Esophagus muscularis mucosa (tissue), 4 donors: ENCODE measurements around the gene ENKD1. TPM values are rescaled to one million over a fixed set of nuclear protein-coding genes. Genes with fewer than 3 reads are reported as not detected.

Experiments
- DNase-seq: peaks from one replicate; pipeline ENCODE4 v3.0.0-alpha.2; 2017; ENCODE audit errors: extremely low spot score
- H3K27ac ChIP-seq, 4 donors: fragments of 200-600 bp; sonication (generic); replicated peaks in 1 of 4; 1 replicate in 3 of 4; 2 replicates in 1 of 4; pipeline ENCODE4 v1.5.1; 2016 to 2019; ENCODE audit warnings: mild to moderate bottlenecking in 1 of 4
- H3K27me3 ChIP-seq, 4 donors: fragments of 200-600 bp; sonication (generic); one replicate each; pipeline versions ENCODE4 v1.5.1 to v1.6.0; 2016 to 2019
- H3K36me3 ChIP-seq, 4 donors: fragments of 200-600 bp; sonication (generic); one replicate each; pipeline ENCODE4 v1.5.1; 2016 to 2019
- H3K4me1 ChIP-seq, 4 donors: fragments of 200-600 bp; sonication (generic); one replicate each; pipeline ENCODE4 v1.5.1; 2016 to 2019
- H3K4me3 ChIP-seq, 4 donors: fragments of 200-600 bp; sonication (generic); 1 replicate in 2 of 4; 2 replicates in 2 of 4; pipeline ENCODE4 v1.5.1; 2016 to 2019; ENCODE audit warnings: mild to moderate bottlenecking in 4 of 4, moderate library complexity in 1 of 4
- H3K9me3 ChIP-seq, 4 donors: fragments of 200-600 bp; sonication (generic); 1 replicate in 3 of 4; 2 replicates in 1 of 4; pipeline ENCODE4 v1.5.1; 2016 to 2019
- CTCF ChIP-seq, 3 experiments: fragments of 200-600 bp in 2 of 3; fragments of 450-650 bp in 1 of 3; sonication (generic) in 2 of 3; IDR thresholded peaks; one replicate each; pipeline ENCODE4 v1.5.1; 2017 to 2019; ENCODE audit warnings: antibody characterized with exemption in 3 of 3, mild to moderate bottlenecking in 2 of 3, moderate library complexity in 1 of 3
- EP300 ChIP-seq: sonication (generic); formaldehyde crosslinking; IDR thresholded peaks from one replicate; pipeline ENCODE4 v1.6.1; 2017; ENCODE audit warnings: antibody characterized with exemption
- POLR2A ChIP-seq: fragments of 450-650 bp; IDR thresholded peaks from one replicate; pipeline ENCODE4 v1.6.1; 2017; ENCODE audit warnings: antibody characterized with exemption, moderate library complexity, mild to moderate bottlenecking, low read depth
- POLR2AphosphoS5 ChIP-seq, 2 donors: sonication (generic); formaldehyde crosslinking; IDR thresholded peaks; one replicate each; pipeline ENCODE4 v1.6.1; 2017; ENCODE audit warnings: antibody characterized with exemption in 2 of 2
- WGBS: methylation state at CpG from one replicate; pipeline ENCODE4 v1.1.5; 2018; 5-methylcytosine and 5-hydroxymethylcytosine counted together
- intact Hi-C: fragments of 100-400 bp; cut with DNase I; formaldehyde crosslinking; loops from one replicate; pipeline ENCODE4 v1.15.1; 2023
- total RNA-seq, 4 donors: library from RNA; depleted of rRNA; stranded (reverse); fragments of >200 nt; gene quantifications; one replicate each; pipeline versions ENCODE4 v1.1.0 to v1.2.1, GENCODE V29; 2016

Gene ENKD1
- total RNA-seq, 4 donors from 2014 or later, result 24.5 to 47.3 (median 35.6) TPM

GRCh38 chr16:67628216-67628615, 38.3 kb downstream of the ENKD1 start:
- H3K9me3 ChIP-seq, result no peaks in the 10 kb centered on the region
- peaks cover 6 to 13% (median 11%) of the 10 kb centered on the region in 4 donors for H3K4me1 ChIP-seq
- no peaks in the 10 kb centered on the region for H3K27me3 ChIP-seq
- no peak for DNase-seq
- intact Hi-C loops, result no loop called here
- WGBS, result 91% methylated on average over 14 of the region's 14 CpGs
- peaks cover 43 to 97% (median 91%) of the 10 kb centered on the region in 4 donors for H3K36me3 ChIP-seq
- no peak for TF ChIP-seq EP300
- no peak for TF ChIP-seq POLR2A
- TF ChIP-seq POLR2AphosphoS5 (IDR thresholded peaks at IDR 0.05), result no peak
- no peak for TF ChIP-seq CTCF (IDR thresholded peaks at IDR 0.05)
- H3K27ac ChIP-seq, result no peak overlapping the region
- no peak overlapping the region for H3K4me3 ChIP-seq

GRCh38 chr16:67613808-67614207, 52.7 kb downstream of the ENKD1 start:
- no peaks in the 10 kb centered on the region for H3K9me3 ChIP-seq
- WGBS, result 90% methylated on average over 10 of the region's 10 CpGs

More at GRCh38 chr16:67613808-67614207, 52.7 kb downstream of the ENKD1 start:
- no peak for DNase-seq
- Histone ChIP-seq H3K4me1 (no peaks in the 10 kb centered on the region), H3K27me3 (no peaks in the 10 kb centered on the region), H3K27ac (no peak overlapping the region), H3K36me3 (peaks cover 16 to 83% (median 74%) of the 10 kb centered on the region in 4 donors), H3K4me3 (no peak overlapping the region)
- intact Hi-C loops, result no loop called here
- no peak for TF ChIP-seq EP300
- TF ChIP-seq CTCF (IDR thresholded peaks at IDR 0.05), result no peak
- no peak for TF ChIP-seq POLR2A
- no peak for TF ChIP-seq POLR2AphosphoS5 (IDR thresholded peaks at IDR 0.05)

Other genes with a start within 250 kb of the ENKD1 start
- 1 to 10 TPM in 2 of 4 donors, under 1 TPM in 1, not detected in 1; 0.42 to 2.2 (median 1.1) TPM for gene HSD11B2, start 235.6 kb downstream of the ENKD1 start, total RNA-seq
- 100 to 1,000 TPM; 103 to 131 (median 119) TPM for gene ATP6V0D1, start 185.6 kb downstream of the ENKD1 start, total RNA-seq
- gene AGRP, start 183.2 kb downstream of the ENKD1 start, total RNA-seq, result not detected
- 100 to 1,000 TPM in 1 of 4 donors, 10 to 100 TPM in 3; 63.1 to 108 (median 68.4) TPM for gene RIPOR1, start 137.9 kb downstream of the ENKD1 start, total RNA-seq
- 10 to 100 TPM; 27.5 to 46.3 (median 38.5) TPM for gene CTCF, start 104.2 kb downstream of the ENKD1 start, total RNA-seq
- 1 to 10 TPM in 1 of 4 donors, under 1 TPM in 3; 0.52 to 1.2 (median 0.76) TPM for gene CARMIL2, start 21.6 kb downstream of the ENKD1 start, total RNA-seq
- gene ACD, start 6.5 kb downstream of the ENKD1 start, total RNA-seq, result 10 to 100 TPM; 22.0 to 31.6 (median 29.3) TPM
- gene PARD6A, start 5.8 kb downstream of the ENKD1 start, total RNA-seq, result 10 to 100 TPM; 11.3 to 22.8 (median 16.0) TPM
- 10 to 100 TPM in 2 of 4 donors, 1 to 10 TPM in 2; 5.1 to 15.6 (median 9.1) TPM for gene C16orf86, start 64 bp upstream of the ENKD1 start, total RNA-seq
- 10 to 100 TPM in 3 of 4 donors, 1 to 10 TPM in 1; 9.1 to 24.2 (median 20.8) TPM for gene GFOD2, start 52.6 kb upstream of the ENKD1 start, total RNA-seq
- gene RANBP10, start 139.8 kb upstream of the ENKD1 start, total RNA-seq, result 10 to 100 TPM in 2 of 4 donors, 1 to 10 TPM in 2; 5.8 to 12.2 (median 8.6) TPM
- gene TSNAXIP1, start 140.1 kb upstream of the ENKD1 start, total RNA-seq, result 1 to 10 TPM in 3 of 4 donors, under 1 TPM in 1; 0.83 to 2.2 (median 1.1) TPM
- 100 to 1,000 TPM in 1 of 4 donors, 10 to 100 TPM in 3; 60.2 to 101 (median 78.3) TPM for gene THAP11, start 175.6 kb upstream of the ENKD1 start, total RNA-seq
- 100 to 1,000 TPM; 101 to 246 (median 174) TPM for gene NUTF2, start 180.2 kb upstream of the ENKD1 start, total RNA-seq
- gene CENPT, start 180.9 kb upstream of the ENKD1 start, total RNA-seq, result 10 to 100 TPM; 30.3 to 50.7 (median 33.2) TPM
- 10 to 100 TPM; 49.9 to 70.9 (median 52.0) TPM for gene EDC4, start 206.3 kb upstream of the ENKD1 start, total RNA-seq
- gene NRN1L, start 218.1 kb upstream of the ENKD1 start, total RNA-seq, result 1 to 10 TPM in 1 of 4 donors, under 1 TPM in 1, not detected in 2; 0.99 to 1.7 TPM
- gene PSKH1, start 226.5 kb upstream of the ENKD1 start, total RNA-seq, result 10 to 100 TPM; 16.1 to 35.4 (median 26.4) TPM